GM21423 (cell line): ENCODE measurements around the gene THOC3.
"Not testable (repeated sequence)": the region's sequence is repeated elsewhere in the genome, so short reads cannot be mapped to it uniquely, and the experiment has no call there.

Source experiments
- ATAC-seq: cut with Tn5 transposase; IDR thresholded peaks from one replicate; pipeline ENCODE4 v1.9.1; 2021; ENCODE audit warnings: mild to moderate bottlenecking, moderate library complexity; ENCODE audit not compliant: unreplicated experiment

The THOC3 gene

DNA sequence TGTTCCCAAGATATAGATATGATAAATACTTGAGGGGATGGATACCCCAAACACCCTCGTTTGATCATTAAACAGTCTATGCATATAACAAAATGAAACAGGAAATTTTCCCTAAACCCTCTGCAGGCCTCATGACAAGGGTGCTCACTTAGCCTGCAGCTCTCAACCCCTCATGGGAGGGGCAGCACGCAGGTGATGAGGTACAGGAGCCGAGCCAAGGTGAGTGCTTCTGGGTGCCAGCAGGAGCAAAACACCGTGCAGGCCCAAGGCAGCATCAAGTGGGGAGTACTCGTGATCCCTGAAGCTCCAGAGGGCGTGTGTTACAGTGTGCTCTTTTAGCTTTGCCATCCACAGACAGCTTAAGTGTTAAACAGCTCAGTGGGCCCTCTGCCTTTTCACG lies 24.9 kb downstream of the THOC3 start:
- not testable (repeated sequence) for ATAC-seq

- not testable (repeated sequence) for ATAC-seq
These were observed 27.5 kb downstream of the THOC3 start for GRCh38 chr5:175940632-175941031.

DNA sequence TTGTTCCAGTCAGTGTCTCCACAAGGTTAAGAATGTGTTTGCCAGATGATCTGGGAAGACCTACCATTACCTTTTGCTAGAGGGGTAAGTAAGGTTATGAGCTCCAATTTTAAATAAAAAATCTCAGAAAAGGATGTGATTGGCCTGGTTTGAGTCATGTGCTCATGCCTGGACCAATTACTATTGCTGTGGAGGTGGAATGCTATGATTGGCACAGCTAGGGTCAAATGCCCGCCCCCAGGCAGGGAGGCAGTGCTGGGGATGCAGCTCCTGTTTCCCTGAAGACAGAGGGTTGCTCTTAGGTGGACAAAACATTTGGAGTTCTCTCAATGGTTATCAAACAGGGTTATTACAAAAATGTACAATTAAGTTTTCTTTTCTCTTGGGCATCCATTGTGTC lies 29.6 kb downstream of the THOC3 start:
- not testable (repeated sequence) for ATAC-seq

GRCh38 chr5:175928752-175929151 lies 39.4 kb downstream of the THOC3 start:
- ATAC-seq, result not testable (repeated sequence)

GRCh38 chr5:175925106-175925505 lies 43.0 kb downstream of the THOC3 start:
- not testable (repeated sequence) for ATAC-seq

- ATAC-seq, result no peak
These were observed 45.8 kb downstream of the THOC3 start for GRCh38 chr5:175922192-175922885.

DNA sequence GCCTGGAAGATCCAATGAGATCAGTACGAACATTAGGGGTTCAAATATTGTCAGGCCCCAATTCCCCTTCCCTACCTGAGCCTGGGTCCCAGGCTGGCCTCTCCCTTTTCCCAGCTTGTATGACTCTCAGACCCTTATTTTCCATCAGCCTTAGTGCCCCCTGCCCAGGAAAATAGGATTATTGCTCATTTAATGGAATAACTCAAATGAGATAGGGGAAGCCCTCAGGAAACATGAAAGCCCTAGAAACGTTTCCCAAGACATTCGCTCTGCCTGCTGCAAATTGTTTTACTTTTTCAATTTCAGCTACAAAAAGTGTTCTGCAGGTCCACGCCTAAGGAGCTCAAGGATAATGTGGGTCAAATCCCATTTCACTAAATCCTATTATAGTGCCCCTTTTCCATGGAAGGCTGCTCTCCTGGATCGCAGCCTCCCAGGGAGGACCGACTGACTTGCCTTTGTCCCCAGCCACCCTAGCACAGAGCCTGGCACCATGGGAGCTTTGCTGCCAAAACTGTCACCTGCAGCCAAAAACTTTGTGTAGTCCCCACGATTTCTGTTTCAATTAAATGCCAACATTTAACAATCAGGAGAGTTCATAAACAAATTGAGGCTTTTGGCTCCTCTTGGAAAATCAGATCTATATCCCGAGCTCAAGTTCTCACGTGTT lies 46.9 kb downstream of the THOC3 start:
- ATAC-seq, result no peak

- no peak for ATAC-seq
These were observed 47.8 kb downstream of the THOC3 start for GRCh38 chr5:175920231-175920811.

GRCh38 chr5:175915066-175916037 lies 52.8 kb downstream of the THOC3 start:
- peak; percentile 56 for ATAC-seq

DNA sequence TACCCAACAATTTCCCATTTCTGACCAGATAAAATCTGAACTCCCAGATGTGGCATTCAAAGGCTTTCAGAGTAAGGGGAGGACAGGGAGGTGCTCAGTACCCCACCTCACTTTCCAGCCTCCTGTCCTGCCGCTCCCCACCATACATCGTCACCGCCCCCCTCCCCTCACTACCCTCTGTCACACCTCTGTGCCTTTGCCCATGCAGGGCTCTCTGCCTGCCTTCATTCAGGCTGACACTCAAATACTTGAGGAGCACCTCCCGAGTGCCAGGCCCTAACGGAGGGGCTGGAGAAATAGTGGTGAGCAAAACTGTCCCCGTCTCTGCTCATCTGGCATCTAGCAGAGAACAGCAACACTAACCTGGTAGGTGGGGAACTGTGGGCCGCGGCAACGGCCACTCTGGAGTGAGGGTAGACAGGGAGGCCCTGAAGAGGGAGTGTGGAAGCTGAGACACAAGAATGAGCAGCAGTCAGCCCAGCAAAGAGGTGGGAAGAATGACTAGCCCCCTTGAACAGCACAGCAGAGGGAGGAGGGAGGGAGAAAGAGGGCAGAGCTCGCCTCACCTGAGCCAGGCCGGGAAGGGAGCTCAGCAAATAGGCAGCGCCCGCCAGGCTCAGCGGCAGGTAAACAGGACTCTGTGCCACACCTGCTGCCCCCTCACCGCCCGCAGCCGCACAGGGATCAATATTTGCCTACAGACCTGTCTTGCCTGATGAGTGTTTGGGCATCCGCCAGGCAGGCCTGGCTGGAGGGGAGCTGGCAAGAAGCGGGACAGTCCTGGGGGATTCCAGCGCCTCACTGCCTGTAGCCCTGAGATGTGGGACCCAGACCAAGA lies 54.1 kb downstream of the THOC3 start:
- not testable (repeated sequence) for ATAC-seq

DNA sequence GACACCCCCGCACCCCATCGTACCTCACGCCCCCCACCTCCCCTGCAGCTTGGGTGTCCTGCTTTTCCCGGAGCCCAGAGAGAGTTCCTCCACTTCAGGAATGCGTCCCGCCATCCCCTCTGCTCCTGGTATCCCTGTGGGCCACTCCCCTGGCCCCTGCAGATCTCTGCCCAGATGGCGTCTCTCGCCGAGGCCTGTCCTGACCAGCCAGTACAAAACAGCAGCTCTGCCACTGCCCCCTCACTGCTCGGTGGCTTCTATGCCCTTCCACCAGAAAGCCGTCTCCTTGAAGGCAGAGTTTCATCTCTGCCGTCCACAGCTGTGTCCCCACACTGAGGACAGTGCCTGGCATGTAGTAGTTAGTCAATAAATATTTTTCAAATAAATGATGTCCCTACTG lies 58.0 kb downstream of the THOC3 start:
- not testable (repeated sequence) for ATAC-seq
